ENCODE measurements around the gene UNK.

DNA sequence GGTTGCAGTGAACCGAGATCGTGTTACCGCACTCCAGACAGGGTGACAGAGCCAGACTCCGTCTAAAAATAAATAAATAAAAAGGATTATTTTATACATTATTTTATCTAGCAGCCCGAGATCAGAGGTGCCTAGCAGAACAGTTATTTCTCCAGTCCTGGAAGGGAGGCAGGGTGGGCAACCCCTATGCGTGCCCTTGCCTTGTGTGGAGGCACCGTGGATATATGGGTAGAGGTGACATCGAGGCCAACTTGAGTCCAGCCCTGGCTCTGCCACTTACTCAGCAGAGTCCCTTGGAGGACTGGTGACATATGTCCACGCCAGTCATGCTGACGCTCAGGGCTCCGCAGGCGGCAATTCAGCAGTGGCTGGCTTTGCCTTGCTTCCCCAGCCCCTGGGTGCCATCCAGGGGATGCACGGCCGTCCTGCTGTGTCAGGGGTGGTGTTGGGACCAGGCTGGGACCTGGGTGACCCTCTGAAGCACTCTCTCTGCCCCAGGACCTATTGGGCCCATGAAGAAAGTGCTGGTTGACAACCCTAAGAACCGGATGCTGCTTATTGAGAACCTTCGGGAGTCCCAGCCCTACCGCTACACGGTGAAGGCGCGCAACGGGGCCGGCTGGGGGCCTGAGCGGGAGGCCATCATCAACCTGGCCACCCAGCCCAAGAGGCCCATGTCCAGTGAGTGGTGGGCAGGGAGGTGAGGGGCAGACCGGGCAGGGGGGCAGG is 32.8 kb upstream of the UNK start:
- TF ChIP-seq SKI (IDR thresholded peaks at IDR 0.05; ENCODE audit: partially characterized antibody), result no peak
- TF ChIP-seq, protein P1, sequence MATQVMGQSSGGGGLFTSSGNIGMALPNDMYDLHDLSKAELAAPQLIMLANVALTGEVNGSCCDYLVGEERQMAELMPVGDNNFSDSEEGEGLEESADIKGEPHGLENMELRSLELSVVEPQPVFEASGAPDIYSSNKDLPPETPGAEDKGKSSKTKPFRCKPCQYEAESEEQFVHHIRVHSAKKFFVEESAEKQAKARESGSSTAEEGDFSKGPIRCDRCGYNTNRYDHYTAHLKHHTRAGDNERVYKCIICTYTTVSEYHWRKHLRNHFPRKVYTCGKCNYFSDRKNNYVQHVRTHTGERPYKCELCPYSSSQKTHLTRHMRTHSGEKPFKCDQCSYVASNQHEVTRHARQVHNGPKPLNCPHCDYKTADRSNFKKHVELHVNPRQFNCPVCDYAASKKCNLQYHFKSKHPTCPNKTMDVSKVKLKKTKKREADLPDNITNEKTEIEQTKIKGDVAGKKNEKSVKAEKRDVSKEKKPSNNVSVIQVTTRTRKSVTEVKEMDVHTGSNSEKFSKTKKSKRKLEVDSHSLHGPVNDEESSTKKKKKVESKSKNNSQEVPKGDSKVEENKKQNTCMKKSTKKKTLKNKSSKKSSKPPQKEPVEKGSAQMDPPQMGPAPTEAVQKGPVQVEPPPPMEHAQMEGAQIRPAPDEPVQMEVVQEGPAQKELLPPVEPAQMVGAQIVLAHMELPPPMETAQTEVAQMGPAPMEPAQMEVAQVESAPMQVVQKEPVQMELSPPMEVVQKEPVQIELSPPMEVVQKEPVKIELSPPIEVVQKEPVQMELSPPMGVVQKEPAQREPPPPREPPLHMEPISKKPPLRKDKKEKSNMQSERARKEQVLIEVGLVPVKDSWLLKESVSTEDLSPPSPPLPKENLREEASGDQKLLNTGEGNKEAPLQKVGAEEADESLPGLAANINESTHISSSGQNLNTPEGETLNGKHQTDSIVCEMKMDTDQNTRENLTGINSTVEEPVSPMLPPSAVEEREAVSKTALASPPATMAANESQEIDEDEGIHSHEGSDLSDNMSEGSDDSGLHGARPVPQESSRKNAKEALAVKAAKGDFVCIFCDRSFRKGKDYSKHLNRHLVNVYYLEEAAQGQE (IDR thresholded peaks at IDR 0.05; ENCODE audit: borderline replicate concordance in 1 of 2, low read depth in 1 of 2, low read length in 2 of 2), result no peak
- TF ChIP-seq ZNF883 (CRISPR knock-in tag; IDR thresholded peaks at IDR 0.05; ENCODE audit: not compliant biosample characterization), result no peak

Data from HepG2 (cell line).